Measurements from ENCODE around the gene PRKACG.

GRCh38 chr9:68974901-68975300 lies 39.0 kb downstream of the PRKACG start:
- no peak for TF ChIP-seq CTCF (conservative IDR thresholded peaks at IDR 0.05; ENCODE audit: low read depth in 2 of 2)
- TF ChIP-seq EZH2phosphoT487 (IDR thresholded peaks at IDR 0.05; ENCODE audit: unreplicated experiment), result no peak
- no peak for TF ChIP-seq EZH2 (IDR thresholded peaks at IDR 0.05; ENCODE audit: low read depth, unreplicated experiment)
- TF ChIP-seq, protein P1, sequence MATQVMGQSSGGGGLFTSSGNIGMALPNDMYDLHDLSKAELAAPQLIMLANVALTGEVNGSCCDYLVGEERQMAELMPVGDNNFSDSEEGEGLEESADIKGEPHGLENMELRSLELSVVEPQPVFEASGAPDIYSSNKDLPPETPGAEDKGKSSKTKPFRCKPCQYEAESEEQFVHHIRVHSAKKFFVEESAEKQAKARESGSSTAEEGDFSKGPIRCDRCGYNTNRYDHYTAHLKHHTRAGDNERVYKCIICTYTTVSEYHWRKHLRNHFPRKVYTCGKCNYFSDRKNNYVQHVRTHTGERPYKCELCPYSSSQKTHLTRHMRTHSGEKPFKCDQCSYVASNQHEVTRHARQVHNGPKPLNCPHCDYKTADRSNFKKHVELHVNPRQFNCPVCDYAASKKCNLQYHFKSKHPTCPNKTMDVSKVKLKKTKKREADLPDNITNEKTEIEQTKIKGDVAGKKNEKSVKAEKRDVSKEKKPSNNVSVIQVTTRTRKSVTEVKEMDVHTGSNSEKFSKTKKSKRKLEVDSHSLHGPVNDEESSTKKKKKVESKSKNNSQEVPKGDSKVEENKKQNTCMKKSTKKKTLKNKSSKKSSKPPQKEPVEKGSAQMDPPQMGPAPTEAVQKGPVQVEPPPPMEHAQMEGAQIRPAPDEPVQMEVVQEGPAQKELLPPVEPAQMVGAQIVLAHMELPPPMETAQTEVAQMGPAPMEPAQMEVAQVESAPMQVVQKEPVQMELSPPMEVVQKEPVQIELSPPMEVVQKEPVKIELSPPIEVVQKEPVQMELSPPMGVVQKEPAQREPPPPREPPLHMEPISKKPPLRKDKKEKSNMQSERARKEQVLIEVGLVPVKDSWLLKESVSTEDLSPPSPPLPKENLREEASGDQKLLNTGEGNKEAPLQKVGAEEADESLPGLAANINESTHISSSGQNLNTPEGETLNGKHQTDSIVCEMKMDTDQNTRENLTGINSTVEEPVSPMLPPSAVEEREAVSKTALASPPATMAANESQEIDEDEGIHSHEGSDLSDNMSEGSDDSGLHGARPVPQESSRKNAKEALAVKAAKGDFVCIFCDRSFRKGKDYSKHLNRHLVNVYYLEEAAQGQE (IDR thresholded peaks at IDR 0.05; ENCODE audit: unreplicated experiment), result no peak
- no peak for TF ChIP-seq CREB1 (CRISPR knock-in tag; IDR thresholded peaks at IDR 0.05; ENCODE audit: low read depth)
- TF ChIP-seq POLR2AphosphoS5 (IDR thresholded peaks at IDR 0.05; ENCODE audit: low read depth), result no peak
- TF ChIP-seq, protein P2, sequence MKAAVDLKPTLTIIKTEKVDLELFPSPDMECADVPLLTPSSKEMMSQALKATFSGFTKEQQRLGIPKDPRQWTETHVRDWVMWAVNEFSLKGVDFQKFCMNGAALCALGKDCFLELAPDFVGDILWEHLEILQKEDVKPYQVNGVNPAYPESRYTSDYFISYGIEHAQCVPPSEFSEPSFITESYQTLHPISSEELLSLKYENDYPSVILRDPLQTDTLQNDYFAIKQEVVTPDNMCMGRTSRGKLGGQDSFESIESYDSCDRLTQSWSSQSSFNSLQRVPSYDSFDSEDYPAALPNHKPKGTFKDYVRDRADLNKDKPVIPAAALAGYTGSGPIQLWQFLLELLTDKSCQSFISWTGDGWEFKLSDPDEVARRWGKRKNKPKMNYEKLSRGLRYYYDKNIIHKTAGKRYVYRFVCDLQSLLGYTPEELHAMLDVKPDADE (IDR thresholded peaks at IDR 0.05), result no peak
- TF ChIP-seq JUNB (IDR thresholded peaks at IDR 0.05; ENCODE audit: unreplicated experiment), result no peak
- TF ChIP-seq STAT1 (IDR thresholded peaks at IDR 0.05; ENCODE audit: unreplicated experiment), result no peak
